ENCODE results near the gene ATXN1. TPM values are rescaled to one million over a fixed set of nuclear protein-coding genes. Genes with fewer than 3 reads are reported as not detected.

The ATXN1 gene
- total RNA-seq, 1 experiment from 2014 or later, result 16.5 TPM

DNA sequence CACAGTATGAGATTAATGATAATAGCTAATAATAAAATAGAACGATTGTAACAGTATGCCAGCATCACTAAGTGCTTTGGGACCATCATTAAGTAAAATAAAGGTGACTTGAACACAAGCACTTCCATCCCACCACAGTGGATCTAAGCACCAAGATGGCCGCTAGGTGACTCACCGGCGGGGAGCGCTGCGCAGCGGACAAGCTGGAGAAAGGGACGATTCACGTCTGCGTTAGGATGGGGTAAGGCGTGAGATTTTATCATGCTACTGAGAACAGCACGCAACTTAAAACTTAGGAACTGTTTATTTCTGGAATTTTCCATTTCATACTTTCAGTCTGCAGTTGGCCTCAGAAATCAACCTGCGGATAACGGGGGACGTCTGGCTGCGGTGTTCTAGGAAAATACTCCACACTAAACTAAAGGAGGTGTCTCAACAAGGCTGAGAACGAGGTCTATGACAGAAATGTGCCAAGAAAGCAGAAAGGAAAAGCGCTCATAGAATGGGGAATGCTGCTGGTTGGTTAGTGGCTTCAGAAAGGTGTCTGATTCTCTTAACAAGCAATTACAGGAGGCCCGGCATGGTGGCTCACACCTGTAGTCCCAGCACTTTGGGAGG lies 408.3 kb downstream of the ATXN1 start:
- BruUV-seq (replicated peaks), result no TSS peak
- CTCF ChIA-PET, result interaction anchor here (0.6 to 1.0 kb wide), 2 partner anchors 16 to 90 kb away, joined by 3 read pairs; no protein-coding TSS in a partner anchor

DNA sequence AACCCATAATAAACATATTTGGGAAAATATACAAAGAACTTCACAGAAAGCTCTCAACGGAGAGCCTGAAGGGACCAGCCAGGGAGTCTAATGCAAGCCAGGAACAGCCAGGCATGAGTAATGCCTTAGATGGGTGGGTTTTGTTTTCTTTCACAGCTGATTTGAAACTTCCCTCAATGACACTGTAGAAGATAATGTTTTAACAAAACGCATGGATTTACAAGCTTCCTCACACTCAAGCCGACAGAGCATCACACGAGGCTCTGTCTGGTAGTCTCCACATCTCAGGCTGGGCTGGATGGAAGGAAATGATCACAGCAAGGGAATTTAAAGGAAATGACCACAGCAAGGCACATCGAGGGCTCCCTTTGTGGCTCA lies 409.0 kb downstream of the ATXN1 start:
- H3K27ac Mint-ChIP-seq (ENCODE audit: low read depth, unreplicated experiment), result no peak overlapping the region
- no peaks in the 10 kb centered on the region for H3K36me3 Mint-ChIP-seq (ENCODE audit: insufficient read depth, unreplicated experiment)
- BruUV-seq (replicated peaks), result no TSS peak
- no peak overlapping the region for H3K4me3 Mint-ChIP-seq (ENCODE audit: unreplicated experiment)
- DNase-seq (ENCODE audit: unreplicated experiment), result no peak
- ChIA-PET CTCF (interaction anchor here (1.0 kb wide), 1 partner anchor 16 kb away, joined by 3 read pairs; no protein-coding TSS in a partner anchor), POLR2A (interaction anchor here (1.1 kb wide), 1 partner anchor 384 kb away, joined by 3 read pairs; no protein-coding TSS in a partner anchor)
- intact Hi-C loops (cut with micrococcal nuclease), result no loop called here
- TF ChIP-seq, protein P1, sequence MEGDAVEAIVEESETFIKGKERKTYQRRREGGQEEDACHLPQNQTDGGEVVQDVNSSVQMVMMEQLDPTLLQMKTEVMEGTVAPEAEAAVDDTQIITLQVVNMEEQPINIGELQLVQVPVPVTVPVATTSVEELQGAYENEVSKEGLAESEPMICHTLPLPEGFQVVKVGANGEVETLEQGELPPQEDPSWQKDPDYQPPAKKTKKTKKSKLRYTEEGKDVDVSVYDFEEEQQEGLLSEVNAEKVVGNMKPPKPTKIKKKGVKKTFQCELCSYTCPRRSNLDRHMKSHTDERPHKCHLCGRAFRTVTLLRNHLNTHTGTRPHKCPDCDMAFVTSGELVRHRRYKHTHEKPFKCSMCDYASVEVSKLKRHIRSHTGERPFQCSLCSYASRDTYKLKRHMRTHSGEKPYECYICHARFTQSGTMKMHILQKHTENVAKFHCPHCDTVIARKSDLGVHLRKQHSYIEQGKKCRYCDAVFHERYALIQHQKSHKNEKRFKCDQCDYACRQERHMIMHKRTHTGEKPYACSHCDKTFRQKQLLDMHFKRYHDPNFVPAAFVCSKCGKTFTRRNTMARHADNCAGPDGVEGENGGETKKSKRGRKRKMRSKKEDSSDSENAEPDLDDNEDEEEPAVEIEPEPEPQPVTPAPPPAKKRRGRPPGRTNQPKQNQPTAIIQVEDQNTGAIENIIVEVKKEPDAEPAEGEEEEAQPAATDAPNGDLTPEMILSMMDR (IDR thresholded peaks at IDR 0.05; ENCODE audit: unreplicated experiment), result no peak
- H3K27me3 Mint-ChIP-seq (ENCODE audit: insufficient read depth, unreplicated experiment), result no peaks in the 10 kb centered on the region
- peaks cover 10% of the 10 kb centered on the region for H3K4me1 Mint-ChIP-seq (ENCODE audit: insufficient read depth, unreplicated experiment)
- no peaks in the 10 kb centered on the region for H3K9me3 Mint-ChIP-seq (ENCODE audit: unreplicated experiment)

More for the DNA sequence above, 408.3 kb downstream of the ATXN1 start:
- intact Hi-C loops (cut with micrococcal nuclease), result no loop called here
- TF ChIP-seq, protein P1 (IDR thresholded peaks at IDR 0.05; ENCODE audit: unreplicated experiment), result no peak
- POLR2A ChIA-PET, result interaction anchor here (0.6 kb wide), 1 partner anchor 410 kb away, joined by 3 read pairs; no protein-coding TSS in a partner anchor
- DNase-seq (ENCODE audit: unreplicated experiment), result no peak
- Mint-ChIP-seq H3K4me3 (ENCODE audit: unreplicated experiment) (no peak overlapping the region), H3K4me1 (ENCODE audit: insufficient read depth, unreplicated experiment) (peaks cover 10% of the 10 kb centered on the region), H3K27me3 (ENCODE audit: insufficient read depth, unreplicated experiment) (no peaks in the 10 kb centered on the region), H3K27ac (ENCODE audit: low read depth, unreplicated experiment) (no peak overlapping the region), H3K36me3 (ENCODE audit: insufficient read depth, unreplicated experiment) (no peaks in the 10 kb centered on the region), H3K9me3 (ENCODE audit: unreplicated experiment) (no peaks in the 10 kb centered on the region)

- intact Hi-C loops (cut with micrococcal nuclease), result no loop called here
- Mint-ChIP-seq H3K27ac (ENCODE audit: low read depth, unreplicated experiment) (no peak overlapping the region), H3K27me3 (ENCODE audit: insufficient read depth, unreplicated experiment) (no peaks in the 10 kb centered on the region), H3K4me3 (ENCODE audit: unreplicated experiment) (no peak overlapping the region), H3K9me3 (ENCODE audit: unreplicated experiment) (no peaks in the 10 kb centered on the region), H3K36me3 (ENCODE audit: insufficient read depth, unreplicated experiment) (no peaks in the 10 kb centered on the region), H3K4me1 (ENCODE audit: insufficient read depth, unreplicated experiment) (no peaks in the 10 kb centered on the region)
- no TSS peak for BruUV-seq (replicated peaks)
- POLR2A ChIA-PET, result no interaction called here
- CTCF ChIA-PET, result interaction anchor here (0.7 kb wide), 2 partner anchors 432 to 1556 kb away, joined by 3 read pairs; no protein-coding TSS in a partner anchor
- no peak for DNase-seq (ENCODE audit: unreplicated experiment)
- TF ChIP-seq, protein P1 (IDR thresholded peaks at IDR 0.05; ENCODE audit: unreplicated experiment), result no peak
Measured at GRCh38 chr6:16349544-16349943, 411.7 kb downstream of the ATXN1 start.

DNA sequence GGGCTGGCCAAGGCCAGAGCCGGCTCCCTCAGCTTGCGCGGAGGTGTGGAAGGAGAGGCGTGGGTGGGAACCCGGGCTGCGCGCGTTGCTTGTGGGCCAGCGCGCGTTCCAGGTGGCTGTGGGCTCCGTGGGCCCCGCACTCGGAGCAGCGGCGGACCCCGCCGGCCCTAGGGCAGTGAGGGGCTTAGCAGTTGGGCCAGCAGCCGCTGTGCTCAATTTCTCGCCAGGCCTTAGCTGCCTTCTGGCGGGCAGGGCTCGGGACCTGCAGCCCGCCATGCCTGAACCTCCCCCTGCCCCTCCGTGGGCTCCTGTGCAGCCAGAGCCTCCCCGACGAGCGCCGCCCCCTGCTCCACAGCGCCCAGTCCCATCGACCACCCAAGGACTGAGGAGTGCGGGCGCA lies 414.4 kb downstream of the ATXN1 start:
- peaks cover 6% of the 10 kb centered on the region for H3K4me1 Mint-ChIP-seq (ENCODE audit: insufficient read depth, unreplicated experiment)
- TF ChIP-seq, protein P1 (IDR thresholded peaks at IDR 0.05; ENCODE audit: unreplicated experiment), result no peak
- H3K27me3 Mint-ChIP-seq (ENCODE audit: insufficient read depth, unreplicated experiment), result no peaks in the 10 kb centered on the region
- H3K36me3 Mint-ChIP-seq (ENCODE audit: insufficient read depth, unreplicated experiment), result no peaks in the 10 kb centered on the region
- no TSS peak for BruUV-seq (replicated peaks)
- no peaks in the 10 kb centered on the region for H3K9me3 Mint-ChIP-seq (ENCODE audit: unreplicated experiment)
- ChIA-PET POLR2A (no interaction called here), CTCF (interaction anchor here (0.6 kb wide), 1 partner anchor 762 kb away, joined by 4 read pairs; no protein-coding TSS in a partner anchor)
- no peak overlapping the region for H3K27ac Mint-ChIP-seq (ENCODE audit: low read depth, unreplicated experiment)
- intact Hi-C loops (cut with micrococcal nuclease), result no loop called here
- no peak for DNase-seq (ENCODE audit: unreplicated experiment)
- no peak overlapping the region for H3K4me3 Mint-ChIP-seq (ENCODE audit: unreplicated experiment)
